ENCODE measurements around the gene BAIAP2L2.
"Not testable (repeated sequence)": the region's sequence is repeated elsewhere in the genome, so short reads cannot be mapped to it uniquely, and the experiment has no call there.

BAIAP2L2 gene

DNA sequence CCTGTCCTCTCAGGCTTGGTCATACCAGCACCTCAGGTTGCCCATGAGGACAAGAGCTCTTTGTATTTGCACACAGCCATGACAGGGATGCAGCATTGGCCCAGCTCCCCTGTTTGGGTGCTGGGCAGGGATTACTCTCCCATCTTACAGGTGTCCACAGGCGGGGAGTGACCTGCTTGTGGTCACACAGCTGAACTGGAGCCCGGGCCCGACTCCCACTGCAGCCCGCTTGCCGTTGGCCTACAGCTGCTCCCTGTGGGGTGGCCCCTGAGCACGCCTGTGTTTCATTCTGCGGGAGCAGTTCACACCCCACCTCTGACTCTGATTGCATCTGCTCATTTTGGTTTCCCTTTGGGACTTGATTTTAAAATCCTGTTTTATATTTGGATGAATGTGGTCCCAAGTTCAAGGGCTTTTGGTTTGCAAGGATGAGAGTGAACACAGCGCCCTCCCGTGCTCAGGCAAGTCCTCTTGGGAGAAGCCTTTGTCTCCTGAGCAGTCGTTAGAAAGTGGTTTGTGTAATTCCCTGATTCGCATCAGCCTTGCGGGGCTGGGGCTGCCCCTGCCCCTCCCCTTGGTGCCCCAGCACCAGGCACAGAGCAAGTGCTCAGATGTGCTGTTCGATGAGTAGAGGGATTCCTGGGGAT is 44.0 kb downstream of the BAIAP2L2 start:
- DNase-seq: no peak

DNA sequence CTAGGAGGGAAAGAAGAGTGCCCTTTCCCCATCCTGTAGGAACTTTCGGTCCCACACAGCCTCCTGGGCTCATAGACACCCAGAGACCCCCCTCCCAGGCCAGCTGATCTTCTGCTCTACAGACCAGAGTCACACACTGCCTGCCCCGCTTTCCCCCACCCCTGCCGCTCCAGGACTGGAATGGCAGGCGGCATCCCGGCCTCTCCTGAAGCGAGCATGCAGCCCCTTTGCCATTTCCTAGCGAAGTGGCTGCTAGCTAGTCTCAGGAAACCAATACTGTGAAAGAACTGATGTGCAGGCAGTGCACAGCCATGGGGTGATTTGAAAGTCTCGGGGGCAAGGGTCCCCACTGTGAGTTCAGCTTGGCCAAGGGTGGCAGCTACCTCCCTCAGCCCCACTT is 44.9 kb downstream of the BAIAP2L2 start:
- no peak for DNase-seq

DNA sequence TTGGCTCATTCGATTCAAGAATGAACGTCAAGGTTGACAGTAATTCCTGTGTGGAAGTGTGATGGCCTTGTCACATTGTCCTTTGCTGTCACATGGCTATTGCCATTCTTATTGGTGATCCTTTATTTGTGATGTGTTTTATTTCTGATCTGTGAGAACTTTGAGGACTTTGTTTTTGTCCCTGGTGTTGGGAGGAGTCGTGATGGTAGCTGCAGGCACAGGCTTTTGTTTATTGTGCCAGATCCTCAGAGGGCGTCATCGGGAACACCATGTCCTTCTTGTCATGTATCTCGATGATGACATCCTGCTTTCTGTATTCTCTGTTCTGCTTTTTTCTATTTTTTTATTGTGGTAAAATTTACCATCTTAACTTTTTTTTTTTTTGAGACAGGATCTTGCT is 47.7 kb downstream of the BAIAP2L2 start:
- no peak for DNase-seq

DNA sequence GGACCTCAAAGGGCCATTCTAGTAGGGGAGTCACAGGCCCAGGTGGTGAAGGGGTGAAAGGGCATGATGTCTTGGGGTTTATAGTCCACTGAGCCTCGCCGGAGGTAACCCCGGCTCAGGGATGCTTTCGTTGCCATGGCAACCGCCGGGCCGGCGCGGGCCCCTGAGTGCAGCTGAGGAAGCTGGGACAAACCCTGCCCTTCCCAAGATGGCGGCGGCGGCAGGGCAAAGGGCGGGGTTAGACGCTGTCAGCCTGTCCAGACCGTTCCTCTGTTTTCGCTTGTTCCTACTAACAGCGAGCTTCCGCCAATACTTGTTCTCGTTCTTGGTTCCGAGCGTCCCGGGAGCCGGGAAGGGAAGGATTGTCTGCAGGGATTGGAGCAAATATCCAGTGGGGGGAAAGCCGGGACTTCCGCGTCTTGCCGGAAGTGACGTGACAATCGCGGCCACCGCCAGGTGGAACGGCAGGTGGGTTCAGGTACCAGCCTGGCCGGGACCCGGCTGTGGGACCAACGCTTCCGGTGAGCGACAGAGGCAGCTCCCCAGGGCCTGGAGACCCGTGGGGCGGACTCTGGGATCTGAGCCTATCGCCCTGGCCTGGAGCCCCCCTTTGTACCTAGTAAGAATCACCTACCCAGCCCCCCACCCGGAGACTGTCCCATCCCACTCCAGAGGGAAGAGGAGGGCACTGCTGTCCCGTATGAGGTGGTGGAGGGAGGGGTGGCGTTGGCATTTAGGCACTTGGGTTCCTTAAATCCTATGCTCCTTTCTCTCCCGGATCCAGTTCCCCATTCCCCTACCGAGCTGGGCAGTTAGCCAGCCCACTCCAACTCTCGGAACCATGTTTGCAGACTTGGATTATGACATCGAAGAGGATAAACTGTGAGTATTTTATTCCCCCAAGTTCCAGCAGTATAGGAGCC is 53.3 kb downstream of the BAIAP2L2 start, which contains the start of gene PICK1:
TSS of gene PICK1 (plus strand) at position 436 of the 923 bp plus-strand sequence. CDS start at position 842, 406 bp downstream.
- DNase-seq: peak; percentile 88

DNA sequence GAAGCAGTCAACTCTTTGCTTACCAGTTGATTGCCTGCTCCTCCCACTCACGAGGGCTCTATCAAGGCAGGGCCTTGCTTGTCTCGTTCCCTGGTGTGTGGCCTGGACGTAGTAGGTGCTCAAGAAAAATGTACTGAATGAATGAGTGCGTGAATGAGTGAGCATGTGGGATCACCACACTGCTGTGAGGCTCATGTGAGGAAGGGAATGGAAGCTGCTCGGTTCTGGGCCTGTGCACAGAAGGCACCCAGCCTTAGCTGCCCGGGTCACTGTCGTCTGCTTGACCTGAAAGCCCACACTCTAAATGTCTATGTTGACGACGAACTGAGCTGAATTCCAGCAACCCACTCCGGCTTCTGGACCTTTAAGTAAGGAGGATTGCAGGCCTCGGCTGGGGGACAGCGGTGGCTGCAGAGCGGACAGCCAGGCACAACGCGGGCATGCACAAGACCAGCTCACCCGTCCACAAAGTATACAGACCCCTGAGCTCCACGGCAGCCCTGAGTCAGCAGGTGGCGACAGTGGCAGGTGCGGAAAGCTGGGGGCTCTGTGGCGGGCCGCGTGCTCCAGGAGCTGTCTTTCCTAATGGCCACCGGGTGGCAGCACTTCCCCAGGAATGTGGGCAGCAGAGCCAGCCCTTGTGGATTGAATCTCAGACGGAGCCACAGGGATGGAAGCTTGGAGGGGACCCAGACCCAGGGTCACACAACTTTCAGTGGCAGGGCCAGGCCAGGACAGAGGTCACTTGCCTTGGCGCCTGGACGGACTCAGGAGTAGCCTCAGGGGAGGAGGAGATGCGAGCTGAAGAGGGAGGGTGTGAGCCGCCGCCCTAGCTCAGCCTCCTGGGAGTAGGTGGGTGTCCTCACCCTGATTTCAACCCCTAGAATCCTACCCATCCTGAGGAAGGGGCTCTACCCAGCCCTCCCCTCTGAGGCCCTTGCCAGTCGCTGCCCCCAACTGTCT is 58.3 kb downstream of the BAIAP2L2 start:
- DNase-seq: peak; percentile 74

DNA sequence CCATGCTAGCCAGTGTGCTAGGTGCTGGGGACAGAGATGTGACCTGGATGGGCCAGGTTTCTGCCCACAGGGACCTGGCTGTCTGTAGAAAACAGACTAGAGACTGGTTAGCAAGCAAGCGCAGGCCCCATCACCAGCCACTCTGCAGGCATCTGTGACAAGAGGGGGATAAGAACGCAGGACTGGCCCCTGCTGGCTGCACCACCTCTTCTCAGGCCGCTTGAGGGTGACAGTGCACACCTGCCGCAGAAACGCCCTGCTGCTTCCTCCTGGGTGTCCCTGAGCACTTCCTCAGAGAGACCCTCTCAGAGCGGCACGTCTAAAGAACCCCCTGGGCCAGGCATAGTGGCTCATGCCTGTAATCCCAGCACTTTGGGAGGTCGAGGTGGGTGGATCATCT is 59.2 kb downstream of the BAIAP2L2 start:
- no peak for DNase-seq

DNA sequence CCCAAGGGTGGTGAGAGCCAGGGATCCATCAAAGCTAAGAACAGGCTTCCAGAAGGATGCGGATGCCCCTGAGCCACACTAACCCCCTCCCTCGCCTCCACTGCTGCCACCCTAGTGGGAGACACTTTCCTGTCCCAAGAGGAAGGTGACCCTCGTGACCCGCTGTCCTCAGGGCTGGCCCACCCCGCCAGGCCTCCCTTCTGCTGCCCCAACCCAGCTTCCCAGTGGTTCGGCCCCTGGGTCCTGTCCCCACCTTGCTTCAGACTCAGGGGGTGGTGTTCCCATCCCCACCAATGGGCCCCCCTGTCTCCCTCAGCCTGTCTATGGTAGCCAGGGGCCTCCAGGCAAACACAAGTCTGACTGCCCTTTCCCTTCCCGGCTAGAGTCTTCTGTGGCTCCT is 59.8 kb downstream of the BAIAP2L2 start:
- DNase-seq: no peak

DNA sequence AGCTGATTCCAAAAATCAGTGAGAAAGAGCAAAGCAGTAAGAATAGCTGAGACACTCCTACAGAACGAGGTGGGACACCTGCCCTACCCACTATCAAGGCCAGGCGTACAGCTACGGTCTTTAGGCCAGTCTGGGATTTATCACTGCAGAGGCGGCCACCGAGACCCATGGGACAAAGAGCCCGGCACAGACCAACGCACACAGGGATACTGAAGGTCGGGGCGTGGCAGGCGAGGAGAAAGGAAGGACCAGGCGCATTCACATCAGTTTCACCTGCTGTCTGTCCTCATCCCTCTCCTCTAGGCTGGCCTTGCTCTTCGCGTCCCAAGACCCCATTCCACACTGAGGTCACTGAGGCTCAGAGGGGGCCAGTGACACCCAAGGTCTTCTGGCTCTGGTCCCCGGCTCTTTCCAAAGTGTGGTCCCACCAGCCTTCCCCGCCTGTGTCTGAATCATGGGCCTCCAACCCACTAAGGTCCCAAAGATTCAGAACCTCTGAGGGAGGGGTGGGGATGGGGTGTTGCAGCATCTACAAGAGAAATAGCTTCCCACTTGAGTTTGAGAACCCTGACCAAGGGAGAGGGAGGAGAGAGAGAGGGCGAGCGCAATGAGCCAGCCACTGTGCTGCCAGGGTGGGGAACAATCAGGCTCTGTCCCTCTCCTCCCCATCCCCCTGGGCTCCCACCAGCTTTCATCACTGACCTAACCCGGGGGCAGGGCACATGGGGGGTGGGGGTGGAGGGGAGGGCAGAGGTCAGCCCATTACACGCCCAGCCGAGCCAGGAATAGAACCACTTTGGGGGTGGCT is 60.5 kb downstream of the BAIAP2L2 start:
- DNase-seq: no peak

DNA sequence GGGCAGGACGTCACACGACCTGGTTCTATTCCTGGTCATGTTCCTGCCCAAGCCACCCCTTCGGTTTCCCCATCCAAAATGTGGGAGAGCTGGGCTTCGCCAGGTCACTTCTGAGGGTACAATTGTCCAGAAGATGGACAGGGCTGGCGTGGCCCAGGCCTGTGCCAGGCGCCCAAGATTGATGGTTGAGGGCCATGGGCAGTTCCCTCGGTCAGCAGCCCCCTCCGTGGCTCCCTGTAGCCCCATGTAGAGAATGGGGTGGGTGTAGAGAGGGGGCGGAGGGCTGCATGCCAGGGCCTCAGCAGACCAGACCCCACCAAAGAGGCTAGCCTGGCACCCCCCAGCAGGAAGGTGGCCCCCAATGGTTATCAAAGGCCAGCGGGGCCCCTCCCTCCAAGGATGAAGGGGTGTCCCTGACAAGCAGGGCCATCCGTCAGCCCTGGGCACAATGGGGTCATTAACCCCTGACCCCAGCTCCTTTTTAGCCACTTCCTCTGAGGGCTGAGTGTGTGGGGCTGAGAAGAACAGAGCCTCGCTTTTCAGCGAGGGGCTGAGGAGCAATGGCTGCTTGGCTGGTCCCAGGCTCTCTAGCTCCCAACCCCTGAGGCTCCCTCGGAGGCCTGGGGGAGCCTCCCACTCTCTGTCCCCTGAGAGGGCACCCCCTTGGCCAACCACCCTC is 64.3 kb downstream of the BAIAP2L2 start:
- DNase-seq: no peak

DNA sequence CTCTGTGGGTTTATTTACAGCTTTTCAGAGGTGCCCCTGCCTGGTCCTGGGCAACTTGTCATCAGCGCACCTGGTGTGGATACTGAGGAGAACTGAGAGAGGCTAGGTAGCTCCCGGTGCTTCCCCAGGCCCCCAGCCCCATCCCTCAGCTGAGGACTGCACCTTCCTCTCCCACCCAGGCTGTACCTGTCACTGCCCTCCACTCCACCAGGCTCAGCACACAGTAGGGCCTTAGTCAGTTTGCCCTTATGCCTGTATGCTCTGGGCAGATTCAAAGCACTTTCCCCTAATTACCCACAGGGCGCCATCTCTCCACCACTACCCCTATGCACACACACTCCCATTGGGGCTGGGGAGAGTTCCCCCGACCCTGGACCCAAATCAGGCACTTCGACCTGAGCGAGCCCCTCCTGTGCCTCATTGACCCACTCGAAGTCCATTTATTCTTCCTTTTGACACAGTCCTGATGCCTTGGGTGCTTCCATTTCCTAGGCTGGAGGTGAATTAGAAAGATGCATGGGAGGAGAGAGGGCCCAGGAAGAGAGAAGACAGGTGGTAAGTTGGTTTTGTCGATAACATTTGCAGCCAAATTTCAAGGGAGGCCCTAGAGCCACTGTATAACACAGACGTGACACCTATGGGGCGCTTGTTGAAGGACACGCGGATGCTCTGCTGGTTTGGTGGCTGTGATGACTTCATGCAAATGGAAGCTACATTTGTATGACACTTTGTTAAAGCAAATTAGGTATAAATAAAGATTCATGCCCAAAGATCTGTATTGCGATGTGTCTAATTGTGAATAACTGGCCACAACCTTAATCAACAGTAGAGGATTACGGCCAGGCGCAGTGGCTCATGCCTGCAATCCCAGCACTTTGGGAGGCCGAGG is 67.1 kb downstream of the BAIAP2L2 start:
- no peak for DNase-seq

DNA sequence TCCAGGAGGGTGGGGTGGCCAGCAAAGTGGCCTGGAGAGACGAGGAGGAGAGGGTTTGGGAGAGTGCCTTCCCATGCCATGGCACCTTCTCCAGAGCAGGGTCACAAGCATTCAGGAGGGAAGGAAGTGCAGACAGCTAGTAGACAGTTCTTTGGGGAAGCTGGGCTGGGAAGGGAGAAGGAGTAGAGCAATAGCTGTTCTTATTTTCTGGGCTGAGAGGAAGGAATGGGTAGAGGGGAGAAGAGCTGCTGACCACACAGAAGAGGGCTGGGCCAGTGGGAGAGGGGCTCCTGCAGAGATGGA is 68.0 kb downstream of the BAIAP2L2 start:
- no peak for DNase-seq

DNA sequence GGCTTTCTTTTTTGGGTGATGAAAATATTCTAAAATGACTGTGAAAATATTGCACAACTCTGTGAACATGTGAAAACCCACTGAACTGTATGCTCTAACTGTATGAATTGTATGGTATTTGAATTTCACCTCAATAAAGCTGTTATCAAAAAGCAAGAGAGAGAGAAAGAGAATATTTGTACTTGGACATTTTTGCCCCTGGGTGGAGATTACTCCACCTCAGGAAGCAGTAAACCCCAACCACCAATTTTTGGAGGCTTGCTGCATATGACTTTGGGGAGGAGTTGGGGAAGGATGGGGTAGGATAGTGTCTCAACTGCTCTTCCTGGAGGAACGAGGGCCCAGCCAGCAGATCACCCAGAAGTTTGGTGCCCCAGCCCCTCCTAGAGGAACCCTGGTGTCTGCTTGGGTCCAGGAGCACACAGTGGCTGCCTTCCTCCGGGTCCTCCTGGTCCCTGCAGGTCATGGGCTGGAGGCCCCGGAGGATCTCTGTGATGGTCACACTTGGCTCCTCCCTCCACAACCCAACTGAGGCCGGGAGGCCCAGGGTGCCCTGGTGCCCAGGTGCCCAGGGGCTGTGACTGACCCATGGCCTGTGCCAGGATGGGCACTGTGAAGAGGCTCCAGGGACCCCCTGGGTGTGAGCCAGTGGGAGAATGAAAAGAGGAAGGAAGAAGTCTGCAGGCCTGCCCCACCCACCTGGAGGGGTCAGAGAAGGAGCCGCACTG is 68.6 kb downstream of the BAIAP2L2 start:
- no peak for DNase-seq

DNA sequence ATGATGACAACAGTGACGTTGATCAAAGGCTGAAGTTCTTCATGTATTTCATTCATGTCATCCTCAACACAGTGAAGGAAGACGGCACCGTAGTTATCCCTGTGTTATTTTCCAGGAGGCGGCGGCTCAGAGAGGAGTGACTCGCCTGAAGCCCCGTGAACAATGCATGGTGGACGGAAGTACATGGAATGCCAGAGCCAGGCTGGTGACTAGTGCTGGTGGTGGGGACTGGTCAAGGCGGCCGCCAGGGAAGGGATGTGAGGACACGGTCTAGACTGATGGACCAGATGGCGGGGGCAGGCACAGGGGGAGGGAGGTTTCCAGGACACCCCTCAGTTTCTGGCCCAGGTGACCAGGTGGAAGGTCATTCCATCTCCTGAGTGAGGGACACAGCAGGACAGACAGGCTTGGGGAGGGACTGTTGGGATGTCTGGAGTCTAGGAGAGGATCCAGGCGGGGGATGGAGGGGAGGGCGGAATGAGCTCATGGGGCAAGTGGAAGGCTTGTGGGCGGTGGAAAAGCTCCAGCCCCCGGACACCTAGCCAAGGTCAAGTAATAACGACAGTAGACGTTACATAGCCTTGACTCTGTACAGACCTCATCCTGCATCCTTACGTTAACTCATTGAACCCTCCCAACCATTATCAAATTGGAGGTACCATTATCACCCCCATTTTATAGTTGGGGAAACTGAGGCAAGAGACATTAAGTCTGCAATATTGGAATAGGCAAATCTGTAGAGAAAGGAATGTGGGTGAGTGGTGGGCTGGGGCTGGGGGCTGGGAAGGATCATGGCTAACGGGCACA is 69.3 kb downstream of the BAIAP2L2 start:
- DNase-seq: no peak

DNA sequence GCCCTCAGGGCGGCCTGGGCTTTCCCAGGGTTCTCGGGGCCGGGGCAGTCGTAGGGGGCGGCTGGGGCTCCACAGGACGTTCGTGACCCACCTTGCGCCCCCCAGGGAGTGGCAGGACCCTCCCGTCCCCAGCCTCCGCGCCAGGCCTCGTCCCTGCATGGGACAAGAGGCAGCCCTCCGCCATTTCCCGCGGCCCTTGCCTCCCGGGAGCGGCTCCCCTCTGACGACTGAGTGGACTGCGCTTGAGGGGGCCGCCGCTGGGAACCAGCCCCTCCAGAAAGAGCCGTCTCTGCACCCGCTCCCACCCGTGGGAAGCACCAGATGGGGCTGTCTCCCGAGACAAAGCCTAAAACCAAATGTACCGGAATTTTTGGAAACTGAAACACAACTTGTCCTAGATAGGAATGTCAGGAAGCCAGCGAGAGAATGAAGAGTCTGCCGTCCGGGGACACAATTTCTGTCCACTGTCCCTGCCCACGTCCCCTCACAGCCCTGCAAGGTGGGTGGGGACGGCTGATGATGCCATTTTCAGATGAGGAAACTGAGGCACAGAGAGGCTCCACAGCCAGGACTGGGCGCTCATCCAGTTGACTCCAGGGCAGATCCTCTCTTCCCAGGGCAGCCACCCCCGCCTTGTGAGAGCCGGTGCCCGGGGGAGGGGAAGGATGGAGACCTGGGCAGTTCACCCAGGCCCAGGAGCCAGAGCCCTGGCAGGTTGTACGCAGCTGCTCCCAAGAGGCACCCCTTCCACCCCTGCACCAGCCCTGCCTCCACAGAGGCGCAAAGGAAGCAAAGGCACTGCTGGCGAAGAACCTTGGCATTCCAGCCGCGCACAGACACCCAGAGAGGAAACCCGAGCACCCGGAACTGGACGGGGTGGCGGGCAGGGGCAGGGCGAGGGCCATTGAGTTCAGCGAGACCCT is 71.3 kb downstream of the BAIAP2L2 start:
- no peak for DNase-seq

DNA sequence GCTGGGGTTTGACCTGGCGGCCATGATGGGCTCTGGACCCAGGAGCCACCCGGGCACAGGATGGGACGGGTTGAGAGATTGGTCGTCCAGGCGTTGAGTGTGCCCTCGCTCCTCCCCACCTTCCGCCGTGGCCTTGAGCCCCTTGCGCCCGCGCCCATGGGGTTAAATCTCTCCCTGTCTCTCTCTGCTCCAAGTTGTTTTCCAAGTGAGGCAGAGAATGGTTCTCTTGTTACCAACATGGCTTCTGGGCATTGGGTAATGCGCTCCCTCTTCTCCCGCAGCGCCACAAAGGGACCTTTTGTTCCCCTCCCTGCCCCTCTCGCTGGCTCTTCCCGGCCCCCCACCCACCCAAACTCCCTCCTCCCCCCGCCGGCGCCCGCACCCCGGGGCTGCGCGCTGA is 72.1 kb downstream of the BAIAP2L2 start:
- no peak for DNase-seq

DNA sequence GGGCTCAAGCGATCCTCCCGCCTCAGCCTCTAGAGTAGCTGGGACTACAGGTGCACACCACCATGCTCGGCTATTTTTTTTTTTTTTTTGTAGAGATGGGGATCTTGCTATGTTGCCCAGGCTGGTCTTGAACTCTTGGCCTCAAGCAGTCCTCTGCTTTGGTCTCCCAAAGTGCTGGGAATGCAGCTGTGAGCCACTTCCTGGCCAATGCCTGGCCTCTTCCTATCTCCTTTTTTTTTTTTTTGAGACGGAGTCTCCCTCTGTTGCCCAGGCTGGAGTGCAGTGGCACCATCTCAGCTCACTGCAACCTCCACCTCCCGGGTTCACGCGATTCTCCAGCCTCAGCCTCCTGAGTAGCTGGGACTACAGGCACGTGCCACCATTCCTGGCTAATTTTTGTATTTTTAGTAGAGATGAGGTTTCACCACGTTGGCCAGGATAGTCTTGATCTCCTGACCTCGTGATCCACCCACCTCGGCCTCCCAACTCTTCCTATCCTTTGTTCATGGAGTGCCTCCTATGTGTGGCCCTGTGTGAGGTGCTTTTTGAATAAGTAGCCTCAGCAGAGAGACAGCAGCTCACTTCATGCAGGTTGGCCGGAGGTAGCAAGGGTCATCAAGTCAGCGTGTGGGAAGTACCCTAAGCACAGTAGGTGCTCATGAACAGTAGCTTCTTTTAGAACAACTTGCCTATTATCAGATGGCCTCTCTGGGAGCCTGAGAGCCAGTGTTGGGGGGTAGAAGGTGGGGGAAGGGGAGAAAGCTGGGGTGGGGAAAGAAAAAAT is 72.9 kb downstream of the BAIAP2L2 start:
- DNase-seq: not testable (repeated sequence)

Measured in fibroblast of upper back skin (primary cell).